Head of caudate nucleus (tissue), 42 donors: ENCODE measurements around the gene THSD7A.

Experiments used
- DNase-seq, 42 donors: peaks; one replicate each; pipeline versions ENCODE4 v3.0.0 to v3.0.0-alpha.2; 2020 to 2021; ENCODE audit warnings: mixed read lengths in 7 of 42
- intact Hi-C: fragments of 100-400 bp; cut with DNase I; formaldehyde crosslinking; loops from one replicate; pipeline ENCODE4 v1.15.0; 2022

Gene THSD7A

GRCh38 chr7:11489280-11489679 lies 342.7 kb downstream of the THSD7A start:
- intact Hi-C loops = no loop called here
- no peak for DNase-seq

GRCh38 chr7:11486271-11486670 lies 345.7 kb downstream of the THSD7A start:
- intact Hi-C loops = no loop called here
- DNase-seq = no peak

GRCh38 chr7:11485636-11486035 lies 346.4 kb downstream of the THSD7A start:
- no peak for DNase-seq

GRCh38 chr7:11480143-11480542 lies 351.9 kb downstream of the THSD7A start:
- intact Hi-C loops = no loop called here
- DNase-seq = no peak

More at GRCh38 chr7:11485636-11486035, 346.4 kb downstream of the THSD7A start:
- intact Hi-C loops = no loop called here

- DNase-seq = no peak
Measured at GRCh38 chr7:11478882-11479281, 353.1 kb downstream of the THSD7A start.

GRCh38 chr7:11478426-11478825 lies 353.6 kb downstream of the THSD7A start:
- intact Hi-C loops = no loop called here
- DNase-seq = no peak

More at GRCh38 chr7:11478882-11479281, 353.1 kb downstream of the THSD7A start:
- intact Hi-C loops = no loop called here

- intact Hi-C loops = no loop called here
- no peak for DNase-seq
Measured at GRCh38 chr7:11474902-11475585, 357.0 kb downstream of the THSD7A start.

- intact Hi-C loops = no loop called here
- no peak for DNase-seq
Measured at GRCh38 chr7:11473807-11474424, 358.1 kb downstream of the THSD7A start.

GRCh38 chr7:11473220-11473619 lies 358.8 kb downstream of the THSD7A start:
- DNase-seq = no peak
- intact Hi-C loops = no loop called here

GRCh38 chr7:11472646-11473045 lies 359.4 kb downstream of the THSD7A start:
- no peak for DNase-seq
- intact Hi-C loops = no loop called here

GRCh38 chr7:11471255-11471654 lies 360.7 kb downstream of the THSD7A start:
- intact Hi-C loops = no loop called here
- no peak for DNase-seq

GRCh38 chr7:11469028-11469745 lies 362.8 kb downstream of the THSD7A start:
- no peak for DNase-seq

GRCh38 chr7:11466517-11467105 lies 365.4 kb downstream of the THSD7A start:
- no peak for DNase-seq

More at GRCh38 chr7:11469028-11469745, 362.8 kb downstream of the THSD7A start:
- intact Hi-C loops = no loop called here

GRCh38 chr7:11464624-11465023 lies 367.4 kb downstream of the THSD7A start:
- intact Hi-C loops = no loop called here
- DNase-seq = no peak

More at GRCh38 chr7:11466517-11467105, 365.4 kb downstream of the THSD7A start:
- intact Hi-C loops = no loop called here

GRCh38 chr7:11461946-11462345 lies 370.1 kb downstream of the THSD7A start:
- intact Hi-C loops = no loop called here

GRCh38 chr7:11458736-11459483 lies 373.1 kb downstream of the THSD7A start:
- DNase-seq = no peak
- intact Hi-C loops = no loop called here

More at GRCh38 chr7:11461946-11462345, 370.1 kb downstream of the THSD7A start:
- no peak for DNase-seq

- no peak for DNase-seq
- intact Hi-C loops = no loop called here
Measured at GRCh38 chr7:11457419-11457818, 374.6 kb downstream of the THSD7A start.

- DNase-seq = no peak
- intact Hi-C loops = no loop called here
Measured at GRCh38 chr7:11456574-11456973, 375.4 kb downstream of the THSD7A start.

GRCh38 chr7:11452476-11452875 lies 379.5 kb downstream of the THSD7A start:
- intact Hi-C loops = no loop called here
- DNase-seq = no peak
